Astrocyte (in vitro differentiated cells and primary cell): Measurements from ENCODE around the gene TEPSIN.

Source experiments
- CTCF ChIP-seq: IDR thresholded peaks from 2 replicates; pipeline ENCODE4 v1.5.1; 2011; ENCODE audit warnings: low read depth, mild to moderate bottlenecking, inconsistent platforms, low read length, moderate library complexity; ENCODE audit not compliant: insufficient read depth
- EZH2 ChIP-seq: IDR thresholded peaks from 2 replicates; pipeline ENCODE4 v1.6.1; 2012; ENCODE audit warnings: mild to moderate bottlenecking, low read length, inconsistent platforms; ENCODE audit not compliant: insufficient read depth

GRCh38 chr17:81261582-81262336 is 22.9 kb upstream of the TEPSIN start:
- TF ChIP-seq CTCF = no peak
- no peak for TF ChIP-seq EZH2
